T-helper 17 cell (primary cell): ENCODE results near the gene DDIT4. TPM values are rescaled to one million over a fixed set of nuclear protein-coding genes. Genes with fewer than 3 reads are reported as not detected.
A peak's percentile ranks its signal among the peaks of the same experiment; 100 is the strongest.
"Not testable (repeated sequence)": the region's sequence is repeated elsewhere in the genome, so short reads cannot be mapped to it uniquely, and the experiment has no call there.

Experiments used
- ATAC-seq: fragments of 150-1000 bp; cut with Tn5 transposase; 2 replicates; pipeline ENCODE4 v1.10.0; 2021; ENCODE audit warnings: mild to moderate bottlenecking, moderate library complexity
- DNase-seq, 3 donors: peaks; one replicate each; pipeline versions ENCODE4 v3.0.0 to v3.0.0-alpha.2; 2020 to 2021
- H3K9me3 ChIP-seq: one replicate; pipeline ENCODE4 v1.7.0; 2013; ENCODE audit warnings: low read length, mild to moderate bottlenecking; ENCODE audit not compliant: control insufficient read depth, poor library complexity, severe bottlenecking
- H3K27ac Mint-ChIP-seq: one replicate; pipeline ENCODE4 v1.8.0; 2022; ENCODE audit warnings: mild to moderate bottlenecking, moderate library complexity, mixed read lengths
- H3K27me3 Mint-ChIP-seq: one replicate; pipeline ENCODE4 v1.8.0; 2022; ENCODE audit warnings: mixed read lengths
- H3K36me3 Mint-ChIP-seq: one replicate; pipeline ENCODE4 v1.8.0; 2022; ENCODE audit warnings: low read depth, mixed read lengths
- H3K4me1 Mint-ChIP-seq: one replicate; pipeline ENCODE4 v1.8.0; 2022; ENCODE audit warnings: mild to moderate bottlenecking, mixed read lengths
- H3K4me3 Mint-ChIP-seq: one replicate; pipeline ENCODE4 v1.8.0; 2022; ENCODE audit warnings: mild to moderate bottlenecking, moderate library complexity, mixed read lengths
- total RNA-seq, 4 donors: library from RNA in 2 of 4; stranded (reverse) in 2 of 4; gene quantifications; one replicate each; pipeline ENCODE4 v1.2.3 and lab custom pipeline; 2022 to 2026

Gene DDIT4
- total RNA-seq, 2 donors from 2014 or later = 186 to 300 TPM

DNA sequence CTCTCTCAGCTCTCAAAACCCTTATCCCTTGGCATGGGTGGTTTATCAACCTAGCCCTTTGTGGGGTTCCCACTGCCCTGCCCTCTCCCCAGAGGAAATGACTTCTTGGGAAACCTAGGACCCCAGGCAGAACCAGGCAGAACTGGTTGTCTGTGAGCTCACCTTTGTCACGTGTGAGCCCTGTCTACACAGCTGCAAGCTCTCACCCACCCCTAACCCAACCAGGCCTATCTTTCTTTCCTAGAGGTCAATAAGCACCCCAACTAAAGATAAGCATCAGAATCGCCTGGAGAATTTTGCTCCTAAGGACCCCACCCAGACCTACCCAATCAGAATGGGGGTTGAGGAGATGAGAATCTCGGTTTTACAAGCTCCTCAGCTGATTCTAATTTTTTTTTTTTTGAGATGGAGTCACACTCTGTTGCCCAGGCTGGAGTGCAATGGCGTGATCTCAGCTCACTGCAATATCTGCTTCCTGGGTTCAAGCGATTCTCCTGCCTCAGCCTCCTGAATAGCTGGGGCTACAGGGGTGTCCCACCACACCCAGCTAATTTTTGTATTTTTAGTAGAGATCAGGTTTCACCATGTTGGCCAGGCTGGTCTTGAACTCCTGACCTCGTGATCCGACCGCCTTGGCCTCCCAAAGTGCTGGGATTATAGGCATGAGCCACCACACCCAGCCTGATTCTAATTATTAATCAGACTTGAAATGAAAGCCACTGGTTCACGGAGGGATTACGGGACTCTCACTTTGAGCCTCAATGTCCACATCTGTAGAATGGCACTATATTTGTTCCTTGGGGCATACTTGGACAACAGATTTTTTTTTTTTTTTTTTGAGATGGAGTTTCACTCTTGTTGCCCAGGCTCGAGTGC is 7.5 kb upstream of the DDIT4 start:
- H3K9me3 ChIP-seq = no peaks in the 10 kb centered on the region
- H3K4me3 Mint-ChIP-seq = no peak overlapping the region
- ATAC-seq (no peak), DNase-seq (no peak)
- H3K36me3 Mint-ChIP-seq = no peaks in the 10 kb centered on the region
- no peaks in the 10 kb centered on the region for H3K27me3 Mint-ChIP-seq
- peaks cover 19% of the 10 kb centered on the region for H3K4me1 Mint-ChIP-seq
- H3K27ac Mint-ChIP-seq = no peak overlapping the region

GRCh38 chr10:72267381-72267780 is 6.3 kb upstream of the DDIT4 start:
- Mint-ChIP-seq H3K4me1 (peaks cover 14% of the 10 kb centered on the region), H3K27me3 (no peaks in the 10 kb centered on the region), H3K27ac (no peak overlapping the region), H3K4me3 (no peak overlapping the region), H3K36me3 (no peaks in the 10 kb centered on the region)
- DNase-seq = no peak
- ATAC-seq = no peak
- H3K9me3 ChIP-seq = no peaks in the 10 kb centered on the region

- Mint-ChIP-seq H3K36me3 (no peaks in the 10 kb centered on the region), H3K27me3 (no peaks in the 10 kb centered on the region), H3K4me3 (no peak overlapping the region), H3K27ac (no peak overlapping the region), H3K4me1 (peaks cover 18% of the 10 kb centered on the region)
- ATAC-seq (no peak), DNase-seq (no peak)
- no peaks in the 10 kb centered on the region for H3K9me3 ChIP-seq
Observed at GRCh38 chr10:72267819-72268399, 5.8 kb upstream of the DDIT4 start.

- H3K27me3 Mint-ChIP-seq, H3K4me3 Mint-ChIP-seq, H3K36me3 Mint-ChIP-seq, H3K27ac Mint-ChIP-seq, ATAC-seq, H3K9me3 ChIP-seq, DNase-seq: not testable (repeated sequence)
- H3K4me1 Mint-ChIP-seq = peaks cover 18% of the 10 kb centered on the region
Observed at GRCh38 chr10:72268475-72269200, 5.1 kb upstream of the DDIT4 start.

- DNase-seq = no peak
Observed at GRCh38 chr10:72270607-72271281, 3.0 kb upstream of the DDIT4 start.

DNA sequence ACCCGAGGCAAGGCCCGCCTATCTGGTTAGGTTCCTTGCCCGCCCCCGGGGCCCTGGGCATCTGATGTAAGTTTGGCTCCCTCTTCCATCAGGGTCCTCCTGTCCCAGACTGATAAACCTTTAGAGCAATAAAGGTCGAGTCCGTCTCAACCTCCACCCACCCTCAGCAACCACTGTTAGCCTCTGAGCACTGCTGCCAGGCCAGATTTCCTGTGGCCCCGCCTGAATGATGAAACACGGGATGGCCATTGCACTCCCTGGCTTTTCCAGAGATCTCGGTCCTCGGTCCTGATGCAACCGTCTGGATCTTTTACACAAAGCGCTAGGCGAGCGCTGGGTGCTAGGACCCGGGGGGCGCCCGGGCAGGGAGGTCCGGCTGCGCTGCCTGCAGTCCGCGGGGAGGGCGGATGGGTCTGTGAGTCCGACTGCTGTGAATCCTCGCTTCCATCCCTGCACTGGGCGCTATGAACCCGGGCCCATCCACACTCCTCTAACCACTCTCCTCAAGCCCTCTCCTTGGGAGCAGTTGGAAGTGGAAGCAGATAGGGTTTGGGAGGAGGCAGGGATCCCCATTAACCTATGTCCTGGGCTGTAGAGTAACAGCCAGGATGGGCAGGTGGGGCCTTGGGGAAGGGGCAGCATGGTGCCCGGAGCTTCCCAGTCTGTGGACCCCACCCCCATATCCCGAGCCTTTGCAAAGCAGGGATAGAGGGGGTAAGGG is 875 bp upstream of the DDIT4 start:
- H3K4me1 Mint-ChIP-seq = peaks cover 39% of the 10 kb centered on the region
- peak overlapping the region; percentile 97 for H3K27ac Mint-ChIP-seq
- peaks cover 12% of the 10 kb centered on the region for H3K36me3 Mint-ChIP-seq
- DNase-seq (no peak), ATAC-seq (no peak)
- no peaks in the 10 kb centered on the region for H3K9me3 ChIP-seq
- H3K4me3 Mint-ChIP-seq = peak overlapping the region; percentile 98
- H3K27me3 Mint-ChIP-seq = no peaks in the 10 kb centered on the region

More at GRCh38 chr10:72270607-72271281, 3.0 kb upstream of the DDIT4 start:
- Mint-ChIP-seq H3K4me3 (peak overlapping the region; percentile 73), H3K27ac (peak overlapping the region; percentile 22), H3K27me3 (no peaks in the 10 kb centered on the region), H3K4me1 (peaks cover 24% of the 10 kb centered on the region), H3K36me3 (peaks cover 12% of the 10 kb centered on the region)
- H3K9me3 ChIP-seq = no peaks in the 10 kb centered on the region
- no peak for ATAC-seq

DNA sequence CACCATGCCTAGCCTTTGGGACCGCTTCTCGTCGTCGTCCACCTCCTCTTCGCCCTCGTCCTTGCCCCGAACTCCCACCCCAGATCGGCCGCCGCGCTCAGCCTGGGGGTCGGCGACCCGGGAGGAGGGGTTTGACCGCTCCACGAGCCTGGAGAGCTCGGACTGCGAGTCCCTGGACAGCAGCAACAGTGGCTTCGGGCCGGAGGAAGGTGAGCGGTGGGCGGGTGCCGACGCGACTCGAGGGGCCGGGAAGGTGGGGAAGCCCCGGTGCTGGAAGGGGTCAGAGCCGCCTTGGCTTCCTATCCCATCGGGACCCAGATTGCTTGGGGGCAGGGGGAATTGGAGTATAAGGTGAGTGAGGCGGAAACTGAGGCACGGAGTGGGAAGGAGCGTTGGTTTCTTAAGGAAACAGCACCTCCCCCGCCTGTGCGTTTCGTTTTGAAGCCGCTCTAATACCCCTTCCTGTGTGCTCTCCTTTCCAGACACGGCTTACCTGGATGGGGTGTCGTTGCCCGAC is 547 bp downstream of the DDIT4 start:
- ATAC-seq (peak; percentile 3), DNase-seq (no peak)
- peak overlapping the region; percentile 98 for H3K4me3 Mint-ChIP-seq
- peaks cover 47% of the 10 kb centered on the region for H3K4me1 Mint-ChIP-seq
- peak overlapping the region; percentile 97 for H3K27ac Mint-ChIP-seq
- no peaks in the 10 kb centered on the region for H3K9me3 ChIP-seq
- H3K36me3 Mint-ChIP-seq = peaks cover 12% of the 10 kb centered on the region
- H3K27me3 Mint-ChIP-seq = no peaks in the 10 kb centered on the region

DNA sequence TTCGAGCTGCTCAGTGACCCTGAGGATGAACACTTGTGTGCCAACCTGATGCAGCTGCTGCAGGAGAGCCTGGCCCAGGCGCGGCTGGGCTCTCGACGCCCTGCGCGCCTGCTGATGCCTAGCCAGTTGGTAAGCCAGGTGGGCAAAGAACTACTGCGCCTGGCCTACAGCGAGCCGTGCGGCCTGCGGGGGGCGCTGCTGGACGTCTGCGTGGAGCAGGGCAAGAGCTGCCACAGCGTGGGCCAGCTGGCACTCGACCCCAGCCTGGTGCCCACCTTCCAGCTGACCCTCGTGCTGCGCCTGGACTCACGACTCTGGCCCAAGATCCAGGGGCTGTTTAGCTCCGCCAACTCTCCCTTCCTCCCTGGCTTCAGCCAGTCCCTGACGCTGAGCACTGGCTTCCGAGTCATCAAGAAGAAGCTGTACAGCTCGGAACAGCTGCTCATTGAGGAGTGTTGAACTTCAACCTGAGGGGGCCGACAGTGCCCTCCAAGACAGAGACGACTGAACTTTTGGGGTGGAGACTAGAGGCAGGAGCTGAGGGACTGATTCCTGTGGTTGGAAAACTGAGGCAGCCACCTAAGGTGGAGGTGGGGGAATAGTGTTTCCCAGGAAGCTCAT is 1.1 kb downstream of the DDIT4 start:
- H3K27ac Mint-ChIP-seq = peak overlapping the region; percentile 97
- H3K36me3 Mint-ChIP-seq = peaks cover 12% of the 10 kb centered on the region
- peak; percentile 37 for ATAC-seq
- H3K4me1 Mint-ChIP-seq = peaks cover 48% of the 10 kb centered on the region
- H3K4me3 Mint-ChIP-seq = peak overlapping the region; percentile 98
- DNase-seq = peak; percentile 52 to 72 (median 58)
- no peaks in the 10 kb centered on the region for H3K9me3 ChIP-seq
- no peaks in the 10 kb centered on the region for H3K27me3 Mint-ChIP-seq

- Mint-ChIP-seq H3K4me1 (peaks cover 49% of the 10 kb centered on the region), H3K27me3 (no peaks in the 10 kb centered on the region), H3K4me3 (peak overlapping the region; percentile 98), H3K27ac (peak overlapping the region; percentile 97), H3K36me3 (peaks cover 12% of the 10 kb centered on the region)
- ATAC-seq (no peak), DNase-seq (no peak)
- H3K9me3 ChIP-seq = no peaks in the 10 kb centered on the region
Observed at GRCh38 chr10:72275351-72276012, 1.8 kb downstream of the DDIT4 start.

DNA sequence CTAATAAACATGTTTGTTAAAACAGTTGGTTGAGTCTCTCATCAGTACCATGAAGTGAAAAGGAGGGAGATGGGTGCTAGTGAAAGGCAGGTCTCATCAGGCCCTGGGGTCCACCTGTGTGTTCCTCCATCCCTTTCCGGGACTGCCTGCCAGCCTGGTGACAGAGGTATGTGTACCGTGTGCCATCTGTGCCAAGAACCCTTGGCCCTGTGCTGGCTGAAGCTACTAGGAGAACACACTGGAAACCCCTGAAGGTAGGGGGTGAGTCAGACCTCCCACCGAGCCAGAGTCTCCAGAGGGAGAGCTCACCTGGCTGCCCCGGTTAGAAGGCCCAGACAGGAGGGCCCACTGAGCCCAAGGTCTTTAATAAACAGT is 2.3 kb downstream of the DDIT4 start:
- peak overlapping the region; percentile 98 for H3K4me3 Mint-ChIP-seq
- no peaks in the 10 kb centered on the region for H3K9me3 ChIP-seq
- DNase-seq (no peak), ATAC-seq (no peak)
- peaks cover 12% of the 10 kb centered on the region for H3K36me3 Mint-ChIP-seq
- H3K27ac Mint-ChIP-seq = peak overlapping the region; percentile 97
- H3K27me3 Mint-ChIP-seq = no peaks in the 10 kb centered on the region
- peaks cover 49% of the 10 kb centered on the region for H3K4me1 Mint-ChIP-seq

- peaks cover 49% of the 10 kb centered on the region for H3K4me1 Mint-ChIP-seq
- peaks cover 12% of the 10 kb centered on the region for H3K36me3 Mint-ChIP-seq
- ATAC-seq (no peak), DNase-seq (no peak)
- H3K27me3 Mint-ChIP-seq = no peaks in the 10 kb centered on the region
- no peaks in the 10 kb centered on the region for H3K9me3 ChIP-seq
- H3K4me3 Mint-ChIP-seq = peak overlapping the region; percentile 98
- peak overlapping the region; percentile 97 for H3K27ac Mint-ChIP-seq
Observed at GRCh38 chr10:72276421-72277339, 3.0 kb downstream of the DDIT4 start.
